HG02763 (cell line): ENCODE data around the gene BRIP1.
"Not testable (repeated sequence)": the region's sequence is repeated elsewhere in the genome, so short reads cannot be mapped to it uniquely, and the experiment has no call there.

Experiments
- ATAC-seq: cut with Tn5 transposase; IDR thresholded peaks from one replicate; pipeline ENCODE4 v1.9.1; 2021; ENCODE audit warnings: mild to moderate bottlenecking, moderate library complexity; ENCODE audit not compliant: unreplicated experiment

Gene BRIP1

DNA sequence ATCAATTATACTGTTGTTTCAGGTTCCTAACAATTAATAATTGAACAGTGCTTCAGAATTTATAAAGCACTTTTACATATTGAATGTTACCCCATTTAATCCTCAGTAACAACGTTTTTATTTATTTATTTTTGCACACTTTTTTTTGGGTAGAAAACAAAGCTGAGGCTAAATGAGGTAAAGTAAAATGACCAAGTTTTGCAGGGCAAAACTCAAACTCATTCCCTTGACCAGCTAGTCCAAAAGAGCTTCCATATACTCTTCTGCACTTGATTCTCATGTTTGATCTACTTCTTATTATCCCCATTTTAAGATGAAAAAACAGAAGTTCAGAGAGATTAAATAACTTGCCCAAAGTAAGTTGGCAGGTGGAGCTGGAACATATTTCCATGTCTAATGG lies 191.2 kb downstream of the BRIP1 start:
- ATAC-seq: no peak

DNA sequence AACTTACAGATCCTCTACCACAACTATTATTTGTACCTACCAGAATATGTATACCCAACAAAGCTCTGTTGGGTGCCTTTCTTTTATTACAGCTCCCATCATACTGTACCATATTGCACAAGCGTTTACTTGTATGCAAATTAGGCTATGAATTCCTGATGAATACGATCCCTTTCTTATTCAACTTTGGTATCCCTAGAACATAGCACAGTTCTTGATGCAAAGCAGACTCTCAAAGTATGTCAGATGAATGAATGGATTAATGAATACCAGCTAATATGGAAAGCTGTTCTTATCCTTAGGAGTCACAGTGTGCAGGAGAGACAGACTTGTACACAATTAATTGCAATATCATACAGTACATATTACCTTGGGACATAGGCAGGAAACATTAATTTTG lies 192.6 kb downstream of the BRIP1 start:
- ATAC-seq: no peak

DNA sequence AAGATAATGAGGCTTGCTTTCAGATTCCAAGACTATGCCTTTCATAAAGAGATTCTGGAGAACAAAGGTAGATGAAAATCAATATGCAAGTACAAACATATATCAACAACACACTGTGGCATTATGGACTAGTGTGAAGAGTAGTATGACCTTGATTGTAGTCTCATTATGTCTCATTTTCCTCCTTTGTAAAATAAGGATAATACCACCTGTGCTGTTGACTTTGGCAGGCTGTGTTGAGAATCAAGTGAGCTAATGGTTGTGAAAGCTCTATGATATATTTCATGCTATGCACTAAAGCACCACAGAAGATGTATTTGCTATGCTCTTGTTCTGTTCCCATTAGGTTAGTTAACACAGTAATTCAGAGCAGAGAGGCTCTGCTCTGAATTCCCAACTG lies 193.8 kb downstream of the BRIP1 start:
- no peak for ATAC-seq

DNA sequence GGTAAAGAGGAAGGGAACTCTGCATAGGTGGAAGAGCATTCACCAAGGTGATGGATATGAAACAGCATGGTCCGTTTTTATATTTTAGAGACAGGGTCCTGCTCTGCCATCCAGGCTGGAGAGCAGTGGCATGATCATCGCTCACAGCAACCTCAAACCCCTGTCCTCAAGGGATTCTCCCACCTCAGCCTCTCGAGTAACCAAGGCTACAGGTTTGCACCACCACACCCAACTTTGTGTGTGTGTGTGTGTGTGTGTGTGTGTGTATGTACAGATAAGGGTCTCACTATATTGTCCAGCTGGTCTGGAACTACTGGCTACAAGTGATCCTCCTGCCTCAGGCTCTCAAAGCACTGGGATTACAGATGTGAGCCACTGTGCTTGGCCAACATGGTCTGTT lies 194.8 kb downstream of the BRIP1 start:
- ATAC-seq: no peak

DNA sequence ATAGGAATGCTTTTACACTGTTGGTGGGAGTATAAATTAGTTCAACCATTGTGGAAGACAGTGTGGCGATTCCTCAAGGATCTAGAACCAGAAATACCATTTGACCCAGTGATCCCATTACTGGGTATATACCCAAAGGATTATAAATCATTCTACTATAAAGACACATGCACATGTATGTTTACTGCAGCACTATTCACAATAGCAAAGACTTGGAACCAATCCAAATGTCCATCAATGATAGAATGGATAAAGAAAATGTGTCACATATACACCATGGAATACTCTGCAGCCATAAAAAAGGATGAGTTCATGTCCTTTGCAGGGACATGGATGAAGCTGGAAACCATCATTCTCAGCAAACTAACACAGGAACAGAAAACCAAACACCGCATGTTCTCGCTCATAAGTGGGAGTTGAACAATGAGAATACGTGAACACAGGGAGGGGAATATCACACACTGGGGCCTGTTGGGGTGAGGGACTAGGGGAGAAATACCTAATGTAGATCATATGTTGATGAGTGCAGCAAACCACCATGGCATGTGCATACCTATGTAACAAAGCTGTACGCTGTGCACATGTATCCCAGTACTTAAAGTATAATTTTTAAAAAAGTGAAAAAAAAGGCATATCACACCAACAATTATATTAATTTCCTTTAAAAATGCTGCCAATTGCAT lies 196.8 kb downstream of the BRIP1 start:
- not testable (repeated sequence) for ATAC-seq

DNA sequence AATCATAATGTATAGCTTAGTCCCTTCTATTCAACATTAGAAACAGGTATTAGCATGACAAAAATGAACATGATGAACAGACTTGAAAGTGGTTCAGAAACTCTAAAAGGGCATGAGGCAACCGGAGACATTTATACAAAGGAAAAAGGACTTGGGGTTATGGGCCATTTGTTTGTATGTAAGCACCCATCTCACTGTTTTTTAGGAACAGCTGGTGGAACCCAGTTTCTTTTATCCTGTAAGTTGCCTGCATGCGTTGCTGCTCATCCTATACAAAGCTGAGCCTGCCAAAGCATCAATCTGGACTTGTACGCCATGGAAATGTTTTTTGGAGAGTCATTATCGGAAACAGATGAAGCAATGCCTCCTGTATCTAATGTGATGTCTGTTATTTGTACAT lies 200.0 kb downstream of the BRIP1 start:
- ATAC-seq: no peak

DNA sequence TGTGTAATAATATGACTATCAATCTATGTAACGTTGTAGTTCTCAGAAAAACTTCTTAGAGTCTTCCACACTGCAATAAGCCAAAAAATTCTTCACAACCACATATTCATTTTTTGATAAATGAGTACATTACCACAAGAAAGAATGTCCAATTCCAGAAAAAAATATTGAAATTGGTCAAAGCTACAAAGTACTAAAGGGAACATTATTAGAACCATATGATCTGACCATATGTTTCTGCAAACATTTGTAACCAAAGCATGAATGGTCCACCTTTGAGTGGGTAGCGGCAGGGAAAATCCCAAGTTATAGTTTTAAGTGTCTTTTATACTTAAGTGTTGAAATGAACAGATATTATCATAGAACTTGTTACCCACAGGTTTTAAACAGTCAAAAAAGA lies 200.6 kb downstream of the BRIP1 start:
- ATAC-seq: no peak

DNA sequence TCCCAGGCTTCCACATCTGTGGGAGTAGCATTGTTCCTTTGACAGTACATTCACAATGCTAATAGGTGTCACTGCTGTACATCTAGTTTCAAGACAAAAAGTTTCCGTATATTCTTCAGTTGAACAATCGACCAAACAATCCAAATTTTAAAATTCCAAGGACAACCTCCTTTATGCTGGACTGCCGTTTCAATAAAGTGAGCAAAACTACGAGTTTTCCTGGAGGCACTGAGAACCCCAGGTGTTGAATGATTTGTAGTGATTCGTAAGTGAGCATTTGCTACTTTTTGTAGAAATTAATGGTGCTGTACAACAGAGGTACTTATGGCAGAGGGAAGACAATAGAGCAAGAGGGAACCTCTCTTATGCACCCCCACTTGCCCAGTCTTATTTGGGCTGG lies 201.1 kb downstream of the BRIP1 start:
- ATAC-seq: no peak

DNA sequence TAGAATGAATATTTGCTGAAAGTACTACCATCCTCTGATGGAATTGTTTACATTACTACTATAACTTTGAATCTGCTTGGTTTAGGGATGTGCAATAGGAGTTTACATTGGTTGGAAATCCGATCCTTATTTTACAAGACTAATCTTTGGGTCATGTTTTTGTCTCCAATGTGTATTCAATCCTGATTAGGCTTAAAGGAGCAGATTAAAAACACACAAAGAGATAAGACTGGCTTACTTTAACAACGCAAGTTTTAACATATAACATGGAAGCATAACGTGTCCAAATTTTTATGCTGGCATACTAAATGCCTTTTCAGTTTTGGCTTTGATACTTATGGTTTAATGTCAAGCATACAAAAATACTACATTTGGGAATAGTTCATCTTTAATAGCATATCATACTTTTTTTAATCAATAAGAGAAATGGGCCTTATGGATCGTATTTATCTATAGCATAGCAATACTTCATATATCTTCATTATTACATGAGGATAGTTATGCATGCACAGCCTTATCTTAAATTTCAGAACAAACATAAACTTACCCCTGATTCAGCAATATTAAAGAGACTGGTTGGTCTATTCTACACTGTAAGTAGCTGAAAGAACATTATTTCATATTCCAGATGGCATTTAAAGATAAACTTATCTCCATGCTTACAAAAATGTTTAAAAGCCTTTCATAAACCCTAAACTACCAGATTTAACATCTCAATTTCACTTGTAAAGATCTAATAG lies 202.4 kb downstream of the BRIP1 start:
- ATAC-seq: no peak

DNA sequence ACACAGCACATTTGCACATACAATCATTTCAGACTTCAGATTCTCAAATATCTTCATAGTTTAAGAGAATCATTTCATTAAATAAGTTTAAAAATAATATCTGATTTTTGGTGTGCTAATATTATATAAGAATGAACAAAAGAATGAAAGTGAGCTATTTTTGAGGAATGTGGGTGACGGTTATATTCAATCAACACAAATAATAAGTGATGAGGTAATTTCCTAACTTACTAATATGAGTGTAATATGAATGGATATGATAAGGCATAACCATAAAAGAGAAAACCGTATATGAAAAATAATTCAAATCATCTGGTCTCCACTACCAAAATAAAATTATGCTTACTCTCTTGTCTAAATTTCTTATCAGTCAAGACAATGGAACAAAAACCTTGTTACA lies 203.9 kb downstream of the BRIP1 start:
- ATAC-seq: no peak

DNA sequence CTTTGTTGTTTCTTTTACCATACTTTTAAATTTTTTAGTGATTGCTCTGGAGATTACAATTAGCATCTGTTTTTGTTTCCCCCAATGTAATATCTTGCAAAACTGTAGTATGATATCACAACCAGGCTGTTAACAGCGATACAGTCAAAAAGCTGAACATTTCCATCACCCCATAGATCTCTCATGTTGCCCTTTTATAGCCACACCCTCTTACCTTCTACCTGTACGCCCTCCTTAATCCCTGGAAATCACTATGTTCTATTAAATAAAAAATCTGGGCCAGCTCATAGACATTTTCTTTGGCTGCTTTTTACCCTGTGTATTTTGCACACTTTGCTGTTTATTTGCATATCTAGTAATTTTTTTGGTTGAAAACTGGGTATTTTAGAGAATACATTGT lies 205.1 kb downstream of the BRIP1 start:
- no peak for ATAC-seq

DNA sequence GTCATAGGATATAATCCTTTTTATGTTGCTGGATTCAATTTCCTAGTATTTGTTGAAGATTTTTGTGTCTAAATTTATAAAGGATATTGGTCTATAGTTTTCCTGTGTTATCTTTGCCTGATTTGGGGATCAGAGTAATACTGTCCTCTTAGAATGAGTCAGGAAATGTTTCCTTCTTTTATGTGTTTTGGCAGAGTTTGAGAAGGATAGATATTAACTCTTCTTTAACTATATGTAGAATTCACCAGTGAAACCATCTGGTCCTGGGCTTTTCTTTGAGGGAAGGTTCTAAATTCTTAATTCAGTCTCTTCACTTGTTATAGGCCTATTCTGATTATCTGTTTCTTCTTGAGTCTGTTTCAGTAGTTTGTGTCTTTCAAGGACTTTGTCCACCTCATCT lies 206.0 kb downstream of the BRIP1 start:
- no peak for ATAC-seq

DNA sequence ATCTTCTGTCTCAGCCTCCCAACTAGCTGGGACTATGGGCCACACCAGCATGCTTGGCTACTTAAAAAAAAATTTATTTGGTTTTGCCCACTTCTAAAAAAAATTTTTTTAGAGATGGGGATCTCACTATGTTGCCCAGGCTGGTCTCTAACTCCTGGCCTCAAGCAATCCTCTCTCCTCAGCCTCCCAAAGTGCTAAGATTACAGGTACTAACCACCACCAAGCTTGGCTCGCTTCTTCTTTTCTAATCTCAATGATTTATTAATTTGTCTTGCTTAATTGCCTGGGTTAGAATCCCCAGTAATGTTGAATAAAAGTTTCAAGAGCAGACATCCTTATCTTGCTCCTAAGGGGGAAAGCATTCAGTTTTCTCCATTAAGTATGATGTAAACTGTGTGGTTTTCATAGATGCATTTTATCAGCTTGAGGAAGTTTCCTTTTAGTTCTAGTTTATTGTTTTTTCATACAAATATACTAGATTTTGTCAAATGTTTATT lies 206.6 kb downstream of the BRIP1 start:
- ATAC-seq: no peak

DNA sequence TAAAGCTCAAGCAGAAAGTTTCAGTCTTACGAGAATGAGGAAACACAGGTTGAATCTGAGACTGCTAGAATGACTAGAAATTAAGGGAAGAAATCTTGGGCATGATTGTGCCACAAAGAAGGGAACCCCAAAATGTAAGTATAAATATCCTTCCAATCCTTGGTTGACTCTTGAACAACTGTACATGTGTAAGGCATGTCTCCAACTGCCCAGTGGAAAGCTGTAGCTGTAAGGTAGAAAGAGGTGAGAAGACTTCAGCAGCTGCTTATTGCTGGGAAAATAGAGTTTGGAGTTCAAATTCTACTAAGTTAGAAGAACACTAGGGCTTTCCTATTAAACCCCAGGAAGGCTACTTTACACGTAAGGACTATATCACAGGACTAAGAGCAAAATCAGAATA lies 212.6 kb downstream of the BRIP1 start:
- ATAC-seq: no peak

DNA sequence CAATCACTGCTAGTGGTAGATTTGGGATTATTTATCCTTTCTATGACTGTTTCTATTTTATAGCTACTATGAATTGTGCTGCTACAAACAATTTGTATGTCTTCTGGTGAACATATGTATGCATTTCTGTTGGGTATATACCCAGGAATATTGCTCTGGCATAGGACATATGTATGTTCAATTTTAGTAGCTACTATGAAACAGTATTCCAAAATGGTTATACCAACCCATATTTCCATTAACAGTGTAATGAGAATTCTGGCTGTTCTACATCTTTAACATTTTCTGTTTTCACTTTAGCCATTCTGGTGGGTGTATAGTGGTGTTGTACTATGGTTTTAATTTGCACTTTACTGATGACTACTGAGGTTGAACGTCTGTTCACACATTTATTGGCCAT lies 214.7 kb downstream of the BRIP1 start:
- no peak for ATAC-seq

DNA sequence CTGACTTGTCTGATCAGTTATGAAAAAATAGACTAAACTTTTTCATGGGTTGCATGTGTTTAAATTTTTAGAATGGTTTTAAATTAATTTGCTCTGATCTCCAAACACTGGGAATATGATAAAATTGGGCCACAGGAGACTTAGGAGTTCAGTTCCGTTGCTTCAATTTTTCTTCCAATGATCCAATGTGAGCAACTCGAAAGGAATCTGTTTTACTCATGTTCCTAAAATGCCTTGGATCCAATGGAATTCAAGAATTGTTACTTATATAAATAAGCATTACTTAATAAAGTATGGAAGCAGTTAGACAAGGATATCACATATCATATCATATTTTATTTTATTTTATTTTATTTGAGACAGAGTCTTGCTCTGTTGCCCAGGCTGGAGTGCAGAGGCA lies 216.3 kb downstream of the BRIP1 start:
- no peak for ATAC-seq

DNA sequence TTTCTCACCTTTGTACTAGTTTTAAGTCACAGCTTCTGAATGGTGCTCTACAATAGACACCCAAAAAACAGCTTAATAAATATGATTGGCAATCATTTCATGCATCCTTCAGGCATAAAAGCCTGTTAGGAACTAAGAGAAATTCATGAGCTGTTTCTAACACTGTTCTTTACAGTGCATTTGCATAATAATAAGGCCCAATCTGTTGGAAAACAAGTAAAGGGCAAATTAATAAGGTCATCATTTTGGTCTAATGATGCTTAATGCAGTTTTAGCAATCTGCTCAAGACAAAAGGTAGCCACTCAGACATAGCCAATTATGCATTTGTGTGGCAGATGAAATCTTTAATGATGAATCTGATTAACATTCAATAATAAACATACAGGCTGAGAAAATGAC lies 216.8 kb downstream of the BRIP1 start:
- no peak for ATAC-seq

DNA sequence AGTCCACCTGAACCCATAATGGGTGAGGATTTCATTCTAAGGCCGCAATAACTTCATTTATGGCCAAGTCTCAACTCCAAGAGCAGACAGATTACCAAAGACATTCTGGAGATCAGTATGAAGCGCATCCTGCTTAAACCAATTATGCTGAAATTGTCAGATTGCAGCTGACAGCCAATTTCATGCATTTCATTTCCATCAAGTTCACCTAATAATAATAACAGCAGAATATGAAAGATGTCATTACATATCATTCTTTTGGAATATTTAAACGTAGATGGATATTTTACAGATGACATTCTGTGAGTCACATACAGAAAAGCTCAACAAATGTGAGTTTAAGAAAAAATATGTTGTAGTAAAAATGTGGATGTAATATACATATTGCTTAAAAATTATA lies 217.4 kb downstream of the BRIP1 start:
- ATAC-seq: no peak

DNA sequence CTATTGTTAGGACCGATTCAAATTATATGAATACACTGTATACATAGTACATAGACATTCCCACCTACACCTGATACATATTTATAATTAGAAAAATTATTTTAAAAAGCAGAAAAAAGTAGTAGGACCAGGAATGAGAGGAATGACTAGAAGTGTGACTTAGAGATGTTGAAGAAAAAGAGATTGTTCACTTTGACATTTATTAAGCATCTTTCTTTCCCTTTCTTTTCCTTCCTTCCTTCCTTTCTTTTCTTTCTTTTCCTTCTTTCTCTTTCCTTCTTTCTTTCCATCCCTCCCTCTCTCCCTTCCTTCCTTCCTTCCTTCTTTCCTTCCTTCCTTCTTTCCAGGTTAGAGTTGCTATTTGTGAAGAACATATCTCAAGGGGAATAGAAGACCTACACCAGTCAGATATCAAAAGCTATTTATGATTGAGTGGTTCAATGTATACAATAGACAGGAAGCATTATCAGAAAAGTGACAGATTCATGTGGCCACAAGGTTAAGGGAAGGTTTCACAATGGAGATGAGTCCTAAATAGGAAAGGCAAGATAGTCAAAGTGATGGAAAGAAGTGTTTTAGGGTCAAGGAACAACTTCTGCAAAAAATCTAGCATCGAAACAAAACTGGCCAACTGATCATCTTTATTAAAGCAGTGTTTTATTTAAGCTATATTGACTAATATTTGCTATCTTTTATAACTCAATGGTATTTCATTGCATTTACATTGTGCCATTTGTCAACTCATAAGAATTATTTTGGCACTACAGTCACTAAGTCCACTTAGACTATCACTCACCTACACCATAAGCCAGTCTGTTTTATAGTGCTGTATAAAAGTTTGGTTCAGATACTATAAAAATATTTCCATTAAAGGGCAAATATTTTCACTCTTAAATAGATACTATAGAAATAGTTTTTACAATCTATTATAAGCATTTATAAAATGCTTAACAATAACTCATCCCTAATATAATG lies 218.2 kb downstream of the BRIP1 start:
- no peak for ATAC-seq

DNA sequence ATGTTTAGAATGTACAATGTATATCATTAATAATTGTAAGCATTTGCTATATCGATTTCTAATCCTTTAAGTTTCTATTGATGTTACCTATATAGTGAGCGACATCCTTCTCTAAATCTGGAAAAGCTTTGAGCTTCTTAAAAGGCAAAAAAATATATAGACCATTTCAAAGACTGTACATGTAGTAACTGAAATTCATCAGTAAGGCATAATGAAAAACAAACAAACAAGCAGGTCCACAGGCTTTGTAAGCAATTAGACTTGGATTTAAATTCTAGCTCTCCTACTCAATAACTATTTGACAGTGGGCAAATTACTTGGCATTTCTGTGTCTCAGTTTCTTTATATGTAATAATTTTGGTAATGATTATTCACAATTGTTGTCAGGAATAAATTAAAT lies 220.6 kb downstream of the BRIP1 start:
- ATAC-seq: no peak

DNA sequence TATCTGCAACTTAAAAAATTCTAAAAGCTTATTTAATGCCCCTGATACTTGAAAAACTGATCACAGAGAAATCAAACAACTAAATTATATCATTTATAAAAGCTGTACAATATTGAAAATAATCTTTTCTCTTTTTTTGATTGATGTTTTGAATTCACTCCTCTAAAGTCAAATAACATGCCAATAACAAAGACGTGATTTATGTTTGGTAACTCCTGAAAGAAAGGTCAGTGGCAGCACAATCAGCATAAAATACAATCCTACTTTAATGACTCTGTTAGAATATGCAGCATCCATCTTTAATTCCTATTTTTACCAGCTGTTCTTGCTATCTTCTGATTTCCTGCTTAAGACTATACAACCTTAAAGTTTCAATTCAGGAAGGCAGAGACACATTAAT lies 221.6 kb downstream of the BRIP1 start:
- ATAC-seq: no peak
